Adrenal gland (tissue), 12 donors: ENCODE measurements around the gene FEM1B. TPM values are rescaled to one million over a fixed set of nuclear protein-coding genes. Genes with fewer than 3 reads are reported as not detected.

Source experiments
- DNase-seq, 7 donors: peaks; one replicate each; pipeline ENCODE4 v3.0.0-alpha.2; 2019 to 2020
- H3K27ac ChIP-seq, 5 donors: fragments of 200-600 bp; sonication (generic) in 4 of 5; 1 replicate in 3 of 5; 2 replicates in 2 of 5; pipeline versions ENCODE4 v1.5.1 to v1.8.0; 2016 to 2020; ENCODE audit warnings: mild to moderate bottlenecking in 1 of 5
- H3K27me3 ChIP-seq: fragments of 200-600 bp; 2 replicates; pipeline ENCODE4 v1.8.0; 2021
- H3K36me3 ChIP-seq, 2 donors: fragments of 200-600 bp; replicated peaks in 1 of 2; 1 replicate in 1 of 2; 2 replicates in 1 of 2; pipeline versions ENCODE4 v1.5.1 to v1.8.0; 2018 to 2022
- H3K4me1 ChIP-seq, 2 donors: fragments of 200-600 bp; replicated peaks in 1 of 2; 1 replicate in 1 of 2; 2 replicates in 1 of 2; pipeline versions ENCODE4 v1.5.1 to v1.8.0; 2018 to 2021
- H3K4me3 ChIP-seq, 4 donors: fragments of 200-600 bp; sonication (generic) in 3 of 4; one replicate each; pipeline ENCODE4 v1.5.1; 2016 to 2018
- H3K9me3 ChIP-seq, 3 donors: fragments of 200-600 bp; sonication (generic) in 1 of 3; replicated peaks in 1 of 3; 1 replicate in 2 of 3; 2 replicates in 1 of 3; pipeline versions ENCODE4 v1.5.1 to v1.8.0; 2016 to 2021
- CTCF ChIP-seq, 6 experiments: fragments of 450-650 bp in 4 of 6; fragments of 200-600 bp in 2 of 6; sonication (generic) in 1 of 6; IDR thresholded peaks; 1 replicate in 5 of 6; 2 replicates in 1 of 6; pipeline versions ENCODE4 v1.5.1 to v1.8.0; 2016 to 2021; ENCODE audit warnings: antibody characterized with exemption in 6 of 6, mild to moderate bottlenecking in 2 of 6, moderate library complexity in 1 of 6
- POLR2A ChIP-seq, 2 donors: fragments of 450-650 bp; IDR thresholded peaks; one replicate each; pipeline ENCODE4 v1.6.1; 2017; ENCODE audit warnings: antibody characterized with exemption in 2 of 2, mild to moderate bottlenecking in 2 of 2, moderate library complexity in 1 of 2
- WGBS, 4 donors: extraction: QIAGEN DNeasy Blood & Tissue Kit in 2 of 4; methylation state at CpG; one replicate each; pipeline versions ENCODE4 v1.1.5 to v1.1.7; 2013 to 2017; 5-methylcytosine and 5-hydroxymethylcytosine counted together
- intact Hi-C, 2 donors: fragments of 100-400 bp; cut with DNase I; formaldehyde crosslinking; loops; one replicate each; pipeline versions ENCODE4 v1.14.1 to v1.15.0; 2022 to 2023
- polyA plus RNA-seq, 3 donors: library from polyadenylated mRNA; stranded (reverse); fragments of 200-250 nt in 2 of 3; fragments of 350-450 nt in 1 of 3; fragmentation: Illumina TruSeq in 1 of 3; extraction: RNeasy Lipid Tissue Mini Kit (QIAGEN cat#74804) in 1 of 3; gene quantifications; one replicate each; pipeline ENCODE4 v1.2.3, GENCODE V29; 2013 to 2014
- total RNA-seq, 9 donors: library from RNA; depleted of rRNA in 4 of 9; stranded (reverse); fragments of >200 nt in 4 of 9; fragments of 120-200 nt in 1 of 9; fragmentation: NEBNext Ultra II Directional in 1 of 9; extraction: Animal tissue kit (Norgen Biotek cat#: 25700) in 1 of 9; gene quantifications; one replicate each; pipeline versions ENCODE4 v1.1.0 to v1.2.4, GENCODE V29; 2013 to 2023
- donor health status: healthy with polysubstance abuse.
- donor health status: Bipolar disorder and iron deficiency.
- donor health status: DM: yes; HTN: yes; CAD: no.
- donor health status: DM: no; HTN: no; CAD: no.
- donor health status: DM: no; HTN: no; CAD: no.
- donor health status: DM: yes; HTN: yes; CAD: no.

FEM1B gene
- total and polyA plus RNA-seq, 12 donors: 7.0 to 61.5 (median 42.7) TPM

- Histone ChIP-seq H3K27ac (peak within 1 kb of the TSS in 4 of 5 donors; percentile 58 to 89 (median 80)), H3K4me3 (peak within 1 kb of the TSS; percentile 56 to 92 (median 77)), H3K9me3 (no peaks in the 10 kb centered on the region), H3K36me3 (no peaks in the 10 kb centered on the region), H3K4me1 (peaks cover 8 to 27% of the 10 kb centered on the region in 2 donors), H3K27me3 (no peaks in the 10 kb centered on the region)
- 0 to 1% (median 0%) methylated on average over 8 to 80 of the region's 82 CpGs for WGBS, 4 donors
- peak; percentile 78 to 90 (median 83) for DNase-seq
- TF ChIP-seq POLR2A (IDR thresholded peaks at IDR 0.05): peak in 1 of 2 donors; percentile 53
- TF ChIP-seq CTCF (IDR thresholded peaks at IDR 0.05): no peak
- intact Hi-C loops: no loop called here
These were observed 48.0 kb upstream of the FEM1B start, which contains the start of gene CLN6 for GRCh38 chr15:68229386-68230156. CLN6 (minus strand) TSS chr15:68229728; CDS start chr15:68229584, 144 bp downstream.

GRCh38 chr15:68230157-68231100 is 47.1 kb upstream of the FEM1B start:
- Histone ChIP-seq H3K36me3 (no peaks in the 10 kb centered on the region), H3K4me3 (peak overlapping the region in 3 of 4 donors; percentile 25 to 92 (median 62)), H3K27ac (peak overlapping the region in 3 of 5 donors; percentile 73 to 89 (median 87)), H3K9me3 (no peaks in the 10 kb centered on the region), H3K27me3 (no peaks in the 10 kb centered on the region), H3K4me1 (peaks cover 8 to 21% of the 10 kb centered on the region in 2 donors)
- DNase-seq: peak in 3 of 7 donors; percentile 32 to 74 (median 53)
- WGBS, 4 donors: 53 to 56% (median 55%) methylated on average over 19 to 20 of the region's 20 CpGs
- no peak for TF ChIP-seq POLR2A (IDR thresholded peaks at IDR 0.05)
- TF ChIP-seq CTCF (IDR thresholded peaks at IDR 0.05): no peak
- intact Hi-C loops: no loop called here

GRCh38 chr15:68231102-68231818 is 46.3 kb upstream of the FEM1B start:
- Histone ChIP-seq H3K27me3 (no peaks in the 10 kb centered on the region), H3K9me3 (no peaks in the 10 kb centered on the region), H3K27ac (no peak overlapping the region), H3K4me3 (no peak overlapping the region), H3K36me3 (no peaks in the 10 kb centered on the region), H3K4me1 (peaks cover 8 to 20% of the 10 kb centered on the region in 2 donors)
- DNase-seq: peak in 1 of 7 donors; percentile 65
- intact Hi-C loops: no loop called here
- TF ChIP-seq POLR2A (IDR thresholded peaks at IDR 0.05): no peak
- no peak for TF ChIP-seq CTCF (IDR thresholded peaks at IDR 0.05)
- WGBS, 4 donors: 82 to 90% (median 86%) methylated on average over 9 of the region's 9 CpGs
